ENCODE measurements around the gene AOPEP.
"Not testable (repeated sequence)": the region's sequence is repeated elsewhere in the genome, so short reads cannot be mapped to it uniquely, and the experiment has no call there.

Gene AOPEP

GRCh38 chr9:94944626-94945025 is 218.1 kb downstream of the AOPEP start:
- ATAC-seq = no peak
- H3K27ac Mint-ChIP-seq = no peak overlapping the region
- no peak for DNase-seq (ENCODE audit: low spot score in 2 of 2)
- H3K4me1 Mint-ChIP-seq = peaks cover 17% of the 10 kb centered on the region
- H3K9me3 Mint-ChIP-seq = no peaks in the 10 kb centered on the region
- H3K4me3 Mint-ChIP-seq = no peak overlapping the region
- H3K36me3 Mint-ChIP-seq = no peaks in the 10 kb centered on the region

- Mint-ChIP-seq H3K36me3 (no peaks in the 10 kb centered on the region), H3K4me3 (no peak overlapping the region), H3K9me3 (no peaks in the 10 kb centered on the region), H3K27ac (no peak overlapping the region), H3K4me1 (peaks cover 22% of the 10 kb centered on the region)
- DNase-seq (ENCODE audit: low spot score in 2 of 2) = no peak
- ATAC-seq = no peak
These were observed 219.0 kb downstream of the AOPEP start for GRCh38 chr9:94945197-94946144.

DNA sequence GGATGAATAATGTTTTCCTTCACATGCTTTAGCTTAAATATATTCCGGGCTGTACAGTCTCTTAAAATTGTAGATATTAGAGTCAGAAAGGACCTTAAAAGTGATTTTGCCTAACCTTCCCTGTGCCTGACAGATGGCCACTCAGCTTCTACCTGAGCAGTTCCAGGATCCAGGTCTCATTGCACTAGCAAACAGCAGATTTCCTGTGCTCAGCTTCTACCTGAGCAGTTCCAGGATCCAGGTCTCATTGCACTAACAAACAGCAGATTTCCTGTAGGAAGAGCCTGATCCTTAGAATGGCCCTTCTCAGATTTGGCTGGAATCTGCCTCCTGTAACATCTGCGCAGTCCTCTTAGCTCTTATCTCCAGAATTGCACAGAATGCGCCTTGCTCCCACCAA is 219.8 kb downstream of the AOPEP start:
- DNase-seq (ENCODE audit: low spot score in 2 of 2) (no peak), ATAC-seq (no peak)
- no peaks in the 10 kb centered on the region for H3K9me3 Mint-ChIP-seq
- no peaks in the 10 kb centered on the region for H3K36me3 Mint-ChIP-seq
- peaks cover 26% of the 10 kb centered on the region for H3K4me1 Mint-ChIP-seq
- no peak overlapping the region for H3K27ac Mint-ChIP-seq
- no peak overlapping the region for H3K4me3 Mint-ChIP-seq

GRCh38 chr9:94948567-94949235 is 222.2 kb downstream of the AOPEP start:
- no peaks in the 10 kb centered on the region for H3K9me3 Mint-ChIP-seq
- no peak overlapping the region for H3K4me3 Mint-ChIP-seq
- no peak overlapping the region for H3K27ac Mint-ChIP-seq
- H3K4me1 Mint-ChIP-seq = peaks cover 41% of the 10 kb centered on the region
- DNase-seq (ENCODE audit: low spot score in 2 of 2) (no peak), ATAC-seq (no peak)
- no peaks in the 10 kb centered on the region for H3K36me3 Mint-ChIP-seq

- H3K4me1 Mint-ChIP-seq = peaks cover 41% of the 10 kb centered on the region
- H3K27ac Mint-ChIP-seq = no peak overlapping the region
- DNase-seq (ENCODE audit: low spot score in 2 of 2) (no peak), ATAC-seq (no peak)
- no peaks in the 10 kb centered on the region for H3K9me3 Mint-ChIP-seq
- no peak overlapping the region for H3K4me3 Mint-ChIP-seq
- H3K36me3 Mint-ChIP-seq = no peaks in the 10 kb centered on the region
These were observed 222.9 kb downstream of the AOPEP start for GRCh38 chr9:94949370-94949769.

- no peaks in the 10 kb centered on the region for H3K9me3 Mint-ChIP-seq
- no peaks in the 10 kb centered on the region for H3K36me3 Mint-ChIP-seq
- DNase-seq (ENCODE audit: low spot score in 2 of 2) = no peak
- H3K4me1 Mint-ChIP-seq = peaks cover 41% of the 10 kb centered on the region
- ATAC-seq = no peak
- H3K27ac Mint-ChIP-seq = no peak overlapping the region
- H3K4me3 Mint-ChIP-seq = no peak overlapping the region
These were observed 223.6 kb downstream of the AOPEP start for GRCh38 chr9:94950040-94950578.

GRCh38 chr9:94950579-94951323 is 224.3 kb downstream of the AOPEP start:
- H3K36me3 Mint-ChIP-seq = no peaks in the 10 kb centered on the region
- H3K4me3 Mint-ChIP-seq = no peak overlapping the region
- peaks cover 41% of the 10 kb centered on the region for H3K4me1 Mint-ChIP-seq
- DNase-seq (ENCODE audit: low spot score in 2 of 2) = no peak
- no peak overlapping the region for H3K27ac Mint-ChIP-seq
- H3K9me3 Mint-ChIP-seq = no peaks in the 10 kb centered on the region
- no peak for ATAC-seq

GRCh38 chr9:94951324-94952135 is 225.0 kb downstream of the AOPEP start:
- DNase-seq (ENCODE audit: low spot score in 2 of 2) (no peak), ATAC-seq (peak; percentile 55)
- H3K36me3 Mint-ChIP-seq = peaks cover 6% of the 10 kb centered on the region
- peaks cover 41% of the 10 kb centered on the region for H3K4me1 Mint-ChIP-seq
- H3K27ac Mint-ChIP-seq = peak overlapping the region; percentile 9
- H3K4me3 Mint-ChIP-seq = no peak overlapping the region
- no peaks in the 10 kb centered on the region for H3K9me3 Mint-ChIP-seq

DNA sequence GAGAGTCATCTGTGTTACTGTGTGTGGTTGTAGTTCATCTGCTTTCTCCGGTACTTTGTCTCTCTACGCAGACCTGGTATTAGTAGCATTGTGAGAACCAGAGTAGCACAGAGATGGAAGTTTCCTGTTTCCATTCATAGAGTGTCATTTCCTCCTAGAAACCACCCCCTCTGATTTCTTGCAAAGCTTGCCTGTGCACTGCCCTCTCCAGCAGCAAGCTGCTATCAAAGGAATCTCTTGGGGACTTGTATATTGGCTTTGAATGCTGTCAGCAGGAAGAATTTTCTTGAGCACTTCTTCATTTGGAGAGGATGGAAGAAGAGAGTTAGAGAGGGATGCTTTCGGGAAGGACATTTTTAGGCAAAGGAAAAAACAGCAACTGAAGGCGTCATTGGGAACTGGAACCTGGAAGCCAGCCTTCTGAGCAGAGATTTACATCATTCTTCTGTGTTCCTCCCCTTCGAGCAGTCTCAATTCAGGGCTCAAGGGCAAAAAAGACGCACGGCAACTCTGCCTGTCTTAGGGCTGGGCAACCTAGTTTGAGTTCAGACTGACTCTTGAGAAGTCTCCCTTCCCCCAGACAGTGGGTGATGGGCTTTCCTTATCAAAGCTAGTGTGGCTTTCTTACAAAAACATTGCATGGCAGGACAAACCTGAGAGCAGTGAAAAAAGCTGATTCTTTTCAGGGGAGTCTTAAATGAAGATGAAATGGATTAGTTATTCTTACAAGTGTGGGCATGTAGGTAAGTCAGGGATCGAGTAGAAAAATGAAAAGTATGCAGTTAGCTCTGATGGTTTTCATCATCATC is 226.3 kb downstream of the AOPEP start:
- Mint-ChIP-seq H3K4me3 (peak overlapping the region; percentile 11), H3K4me1 (peaks cover 41% of the 10 kb centered on the region), H3K9me3 (no peaks in the 10 kb centered on the region), H3K27ac (peak overlapping the region; percentile 9), H3K36me3 (peaks cover 6% of the 10 kb centered on the region)
- DNase-seq (ENCODE audit: low spot score in 2 of 2) (no peak), ATAC-seq (peak; percentile 94)

DNA sequence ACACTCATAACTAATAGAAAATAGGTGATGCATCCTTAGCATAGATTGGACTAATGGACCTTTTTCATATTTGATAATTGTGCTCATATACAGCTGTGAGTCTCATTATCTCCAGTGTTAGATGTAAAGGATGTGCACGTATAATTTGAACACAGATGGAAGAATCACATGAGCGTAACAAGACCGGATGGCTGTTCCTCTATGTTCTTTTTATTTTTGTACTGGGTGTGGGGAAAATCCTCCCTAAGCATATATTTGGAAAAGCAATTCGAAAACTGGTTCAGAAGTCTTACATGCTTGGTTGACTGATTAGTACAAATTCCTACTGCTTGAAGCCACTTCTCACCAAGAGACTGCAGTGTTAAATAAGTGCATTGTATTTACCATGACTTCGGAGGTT is 230.2 kb downstream of the AOPEP start:
- H3K4me1 Mint-ChIP-seq = peaks cover 12% of the 10 kb centered on the region
- peaks cover 11% of the 10 kb centered on the region for H3K36me3 Mint-ChIP-seq
- H3K9me3 Mint-ChIP-seq = no peaks in the 10 kb centered on the region
- DNase-seq (ENCODE audit: low spot score in 2 of 2) = no peak
- no peak overlapping the region for H3K4me3 Mint-ChIP-seq
- no peak for ATAC-seq
- no peak overlapping the region for H3K27ac Mint-ChIP-seq

- no peak for ATAC-seq
- Mint-ChIP-seq H3K4me1 (no peaks in the 10 kb centered on the region), H3K36me3 (peaks cover 10% of the 10 kb centered on the region), H3K27ac (no peak overlapping the region), H3K9me3 (no peaks in the 10 kb centered on the region), H3K4me3 (no peak overlapping the region)
- no peak for DNase-seq (ENCODE audit: low spot score in 2 of 2)
These were observed 234.5 kb downstream of the AOPEP start for GRCh38 chr9:94960964-94961363.

DNA sequence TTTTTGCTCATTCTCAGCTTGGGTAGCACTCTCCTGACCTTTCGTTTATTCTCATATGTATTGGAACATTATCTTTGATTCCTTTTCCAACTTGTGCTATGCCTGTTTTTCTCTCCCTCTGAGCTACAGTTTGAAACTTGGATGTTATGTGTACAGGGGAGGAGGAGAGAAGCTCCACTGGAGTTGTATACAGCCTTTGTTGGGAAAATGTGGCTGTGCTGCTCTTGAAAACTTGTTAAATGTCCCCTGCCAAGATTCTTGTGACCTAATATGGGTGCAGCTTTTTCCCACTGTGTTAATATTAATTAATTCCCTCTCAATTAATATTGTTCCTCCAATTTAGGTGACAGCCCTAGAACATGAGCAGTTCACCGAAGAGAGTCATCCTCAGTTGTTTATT is 235.4 kb downstream of the AOPEP start:
- Mint-ChIP-seq H3K27ac (no peak overlapping the region), H3K4me1 (no peaks in the 10 kb centered on the region), H3K9me3 (no peaks in the 10 kb centered on the region), H3K36me3 (peaks cover 5% of the 10 kb centered on the region), H3K4me3 (no peak overlapping the region)
- no peak for DNase-seq (ENCODE audit: low spot score in 2 of 2)
- ATAC-seq = no peak

- not testable (repeated sequence) for H3K4me1 Mint-ChIP-seq; H3K4me3 Mint-ChIP-seq; DNase-seq (ENCODE audit: low spot score in 2 of 2); H3K27ac Mint-ChIP-seq; H3K36me3 Mint-ChIP-seq; ATAC-seq; H3K9me3 Mint-ChIP-seq
These were observed 239.1 kb downstream of the AOPEP start for GRCh38 chr9:94965631-94966030.

DNA sequence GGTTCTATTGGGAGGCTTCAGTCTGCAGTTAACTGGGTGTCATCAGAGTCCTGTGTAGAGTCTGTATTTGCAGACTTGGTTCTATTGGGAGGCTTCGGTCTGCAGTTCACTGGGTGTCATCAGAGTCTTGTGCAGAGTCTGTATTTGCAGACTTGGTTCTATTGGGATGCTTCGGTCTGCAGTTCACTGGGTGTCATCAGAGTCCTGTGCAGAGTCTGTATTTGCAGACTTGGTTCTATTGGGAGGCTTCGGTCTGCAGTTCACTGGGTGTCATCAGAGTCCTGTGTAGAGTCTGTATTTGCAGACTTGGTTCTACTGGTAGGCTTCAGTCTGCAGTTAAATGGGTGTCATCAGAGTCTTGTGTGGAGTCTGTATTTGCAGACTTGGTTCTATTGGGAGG is 239.5 kb downstream of the AOPEP start:
- not testable (repeated sequence) for H3K36me3 Mint-ChIP-seq; H3K9me3 Mint-ChIP-seq; ATAC-seq; H3K4me3 Mint-ChIP-seq; H3K27ac Mint-ChIP-seq; DNase-seq (ENCODE audit: low spot score in 2 of 2); H3K4me1 Mint-ChIP-seq
